ENCODE results near the gene S1PR4.
A peak's percentile ranks its signal among the peaks of the same experiment; 100 is the strongest.
"Not testable (repeated sequence)": the region's sequence is repeated elsewhere in the genome, so short reads cannot be mapped to it uniquely, and the experiment has no call there.

The S1PR4 gene

GRCh38 chr19:3153286-3154230 lies 25.0 kb upstream of the S1PR4 start:
- DNase-seq: no peak

- not testable (repeated sequence) for DNase-seq
Observed at GRCh38 chr19:3154447-3154846, 24.1 kb upstream of the S1PR4 start.

- DNase-seq: peak; percentile 65
Observed at GRCh38 chr19:3154957-3155736, 23.4 kb upstream of the S1PR4 start.

- no peak for DNase-seq
Observed at GRCh38 chr19:3157096-3157845, 21.3 kb upstream of the S1PR4 start.

- no peak for DNase-seq
Observed at GRCh38 chr19:3159565-3159964, 19.0 kb upstream of the S1PR4 start.

GRCh38 chr19:3160219-3160618 lies 18.4 kb upstream of the S1PR4 start:
- DNase-seq: no peak

GRCh38 chr19:3161453-3161852 lies 17.1 kb upstream of the S1PR4 start:
- no peak for DNase-seq

- no peak for DNase-seq
Observed at GRCh38 chr19:3162418-3163229, 15.9 kb upstream of the S1PR4 start.

GRCh38 chr19:3163230-3163886 lies 15.2 kb upstream of the S1PR4 start:
- DNase-seq: peak; percentile 83

- DNase-seq: no peak
Observed at GRCh38 chr19:3163943-3164342, 14.6 kb upstream of the S1PR4 start.

GRCh38 chr19:3167533-3168272 lies 10.9 kb upstream of the S1PR4 start:
- no peak for DNase-seq

GRCh38 chr19:3171894-3172672 lies 6.5 kb upstream of the S1PR4 start:
- DNase-seq: no peak

GRCh38 chr19:3172673-3173000 lies 5.9 kb upstream of the S1PR4 start:
- DNase-seq: not testable (repeated sequence)

GRCh38 chr19:3175781-3176714 lies 2.5 kb upstream of the S1PR4 start:
- DNase-seq: no peak

GRCh38 chr19:3176715-3177501 lies 1.7 kb upstream of the S1PR4 start:
- no peak for DNase-seq

GRCh38 chr19:3178973-3179738 lies 587 bp downstream of the S1PR4 start:
- DNase-seq: no peak

GRCh38 chr19:3179739-3180293 lies 1.2 kb downstream of the S1PR4 start:
- no peak for DNase-seq

All from eye (tissue), 1 donor.